Subcutaneous abdominal adipose tissue (tissue), 5 donors: Measurements from ENCODE around the gene IL23R.

Source experiments
- H3K27ac ChIP-seq: one replicate; pipeline ENCODE4 v1.7.0; 2013; ENCODE audit warnings: low read depth, mild to moderate bottlenecking, inconsistent platforms, low read length, moderate library complexity
- H3K27me3 ChIP-seq, 5 donors: one replicate each; pipeline ENCODE4 v1.7.0; 2013; ENCODE audit warnings: low read length in 5 of 5, inconsistent platforms in 1 of 5; ENCODE audit not compliant: control insufficient read depth in 5 of 5, insufficient read depth in 4 of 5
- H3K36me3 ChIP-seq, 5 donors: one replicate each; pipeline ENCODE4 v1.7.0; 2013; ENCODE audit warnings: low read length in 5 of 5; ENCODE audit not compliant: control insufficient read depth in 5 of 5, insufficient read depth in 5 of 5
- H3K4me1 ChIP-seq, 5 donors: one replicate each; pipeline ENCODE4 v1.7.0; 2013; ENCODE audit warnings: low read length in 5 of 5, mild to moderate bottlenecking in 3 of 5, moderate library complexity in 1 of 5; ENCODE audit not compliant: control insufficient read depth in 5 of 5, insufficient read depth in 5 of 5
- H3K4me3 ChIP-seq, 5 donors: one replicate each; pipeline ENCODE4 v1.7.0; 2013; ENCODE audit warnings: low read length in 5 of 5, low read depth in 1 of 5
- H3K9ac ChIP-seq, 5 donors: one replicate each; pipeline ENCODE4 v1.7.0; 2013; ENCODE audit warnings: low read length in 5 of 5, mild to moderate bottlenecking in 4 of 5, moderate library complexity in 3 of 5
- H3K9me3 ChIP-seq, 5 donors: one replicate each; pipeline ENCODE4 v1.7.0; 2013; ENCODE audit warnings: low read length in 5 of 5; ENCODE audit not compliant: control insufficient read depth in 5 of 5
- donor health status: healthy.
- donor health status: healthy.
- donor health status: healthy.
- donor health status: healthy.
- donor health status: healthy.

Gene IL23R, protein sequence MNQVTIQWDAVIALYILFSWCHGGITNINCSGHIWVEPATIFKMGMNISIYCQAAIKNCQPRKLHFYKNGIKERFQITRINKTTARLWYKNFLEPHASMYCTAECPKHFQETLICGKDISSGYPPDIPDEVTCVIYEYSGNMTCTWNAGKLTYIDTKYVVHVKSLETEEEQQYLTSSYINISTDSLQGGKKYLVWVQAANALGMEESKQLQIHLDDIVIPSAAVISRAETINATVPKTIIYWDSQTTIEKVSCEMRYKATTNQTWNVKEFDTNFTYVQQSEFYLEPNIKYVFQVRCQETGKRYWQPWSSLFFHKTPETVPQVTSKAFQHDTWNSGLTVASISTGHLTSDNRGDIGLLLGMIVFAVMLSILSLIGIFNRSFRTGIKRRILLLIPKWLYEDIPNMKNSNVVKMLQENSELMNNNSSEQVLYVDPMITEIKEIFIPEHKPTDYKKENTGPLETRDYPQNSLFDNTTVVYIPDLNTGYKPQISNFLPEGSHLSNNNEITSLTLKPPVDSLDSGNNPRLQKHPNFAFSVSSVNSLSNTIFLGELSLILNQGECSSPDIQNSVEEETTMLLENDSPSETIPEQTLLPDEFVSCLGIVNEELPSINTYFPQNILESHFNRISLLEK

DNA sequence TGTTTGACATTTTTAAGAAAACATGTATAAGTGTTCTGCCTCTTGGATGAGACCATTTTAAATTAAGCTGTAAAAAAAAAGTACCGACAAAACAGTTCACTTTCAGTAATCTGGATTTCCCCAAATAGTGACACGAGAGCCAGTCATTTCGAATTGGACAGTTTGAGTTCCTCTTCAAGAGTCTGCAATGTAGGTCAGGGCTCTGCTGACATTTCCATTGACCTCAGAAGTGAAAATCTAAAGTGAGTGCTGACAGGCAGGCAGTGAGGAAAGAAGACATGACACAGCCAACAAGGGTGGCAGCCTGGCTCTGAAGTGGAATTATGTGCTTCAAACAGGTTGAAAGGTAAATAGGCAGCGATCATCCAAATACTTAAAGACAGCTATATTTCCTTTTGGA lies at the start of gene IL23R:
TSS of gene IL23R (plus strand) at position 259 of the 400 bp plus-strand sequence. CDS start 1,667 bp downstream, outside the sequence.
- Histone ChIP-seq H3K27me3 (no peaks in the 10 kb centered on the region), H3K9ac (no peak within 1 kb of the TSS), H3K4me3 (no peak within 1 kb of the TSS), H3K27ac (no peak within 1 kb of the TSS), H3K9me3 (peaks cover 0 to 4% (median 0%) of the 10 kb centered on the region in 5 donors), H3K36me3 (no peaks in the 10 kb centered on the region), H3K4me1 (no peaks in the 10 kb centered on the region)

DNA sequence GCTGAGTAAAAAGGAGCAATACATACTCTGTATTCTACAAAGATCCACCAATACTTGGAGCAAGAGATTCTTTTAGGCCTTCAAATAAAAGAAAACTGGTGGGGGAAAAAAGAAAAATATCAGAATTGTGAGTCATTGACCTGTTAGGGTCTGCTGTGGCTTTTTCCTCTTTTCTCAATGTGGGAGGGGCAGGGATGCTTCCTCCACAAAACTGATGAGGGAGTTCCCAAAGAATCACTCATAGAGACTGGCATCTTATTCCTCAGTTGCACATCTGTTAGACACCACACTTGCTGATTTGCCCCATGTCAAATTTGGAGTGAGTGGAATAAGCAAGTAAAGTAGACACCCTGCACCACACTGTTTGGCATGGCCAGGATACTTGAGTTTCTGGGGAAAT lies 48.1 kb upstream of the IL23R start:
- Histone ChIP-seq H3K27me3 (no peaks in the 10 kb centered on the region), H3K4me1 (no peaks in the 10 kb centered on the region), H3K9me3 (no peaks in the 10 kb centered on the region), H3K9ac (no peak overlapping the region), H3K36me3 (no peaks in the 10 kb centered on the region), H3K4me3 (no peak overlapping the region), H3K27ac (no peak overlapping the region)

DNA sequence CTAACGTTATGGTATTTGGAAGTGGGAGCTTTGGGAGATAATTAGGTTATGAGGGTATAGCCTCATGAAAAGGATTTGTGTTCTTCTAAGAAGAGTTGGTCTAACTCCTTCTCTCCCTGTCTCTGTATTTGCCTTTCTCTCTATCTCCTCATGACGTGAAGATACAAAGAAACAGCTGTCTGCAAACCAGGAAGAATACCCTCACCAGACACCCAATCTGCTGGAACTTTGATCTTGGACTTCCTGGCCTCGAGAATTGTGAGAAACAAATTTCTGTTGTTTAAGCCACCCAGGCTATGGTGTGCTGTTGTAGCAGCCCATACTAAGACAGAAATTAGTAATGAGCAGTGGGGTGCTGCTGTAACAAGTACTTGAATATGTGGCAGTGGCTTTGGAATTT lies 47.6 kb upstream of the IL23R start:
- Histone ChIP-seq H3K27ac (no peak overlapping the region), H3K27me3 (no peaks in the 10 kb centered on the region), H3K4me3 (no peak overlapping the region), H3K9me3 (no peaks in the 10 kb centered on the region), H3K4me1 (no peaks in the 10 kb centered on the region), H3K9ac (no peak overlapping the region), H3K36me3 (no peaks in the 10 kb centered on the region)

DNA sequence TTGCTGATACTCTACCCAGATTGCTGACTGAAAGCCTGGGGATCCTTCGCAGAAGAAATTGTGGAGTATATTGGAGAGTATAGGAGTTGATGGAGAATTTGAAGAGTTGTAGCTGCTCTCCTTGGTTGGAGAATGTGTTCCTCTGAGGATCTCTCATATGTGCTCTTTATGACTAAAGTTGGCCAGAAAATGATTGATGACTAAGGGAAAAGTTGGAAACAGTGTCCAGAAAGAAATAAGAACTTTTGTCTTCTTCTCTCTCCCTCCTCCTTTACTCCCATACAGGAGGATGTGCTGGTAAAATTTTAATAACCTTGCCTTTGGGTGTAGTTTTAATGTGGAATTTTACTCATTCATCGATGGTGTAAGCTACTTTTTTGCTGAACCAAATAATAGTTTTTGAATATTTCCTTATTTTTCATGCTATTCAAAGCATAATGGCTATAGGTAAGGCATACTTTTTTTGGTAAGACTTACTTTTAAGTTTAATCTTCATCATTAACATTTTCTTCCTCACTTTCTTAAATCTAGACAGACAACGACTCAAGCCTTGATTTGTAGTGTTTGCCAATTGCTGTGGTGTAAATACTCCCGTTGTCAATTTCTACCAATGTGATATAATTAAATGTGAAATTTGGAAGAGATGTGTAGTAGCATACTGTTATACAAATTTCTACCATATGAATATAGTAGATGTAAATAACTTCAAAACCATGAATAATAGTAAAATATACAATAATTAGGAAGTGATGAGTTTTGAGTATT lies 45.2 kb upstream of the IL23R start:
- no peaks in the 10 kb centered on the region for H3K36me3 ChIP-seq
- no peak overlapping the region for H3K27ac ChIP-seq
- no peaks in the 10 kb centered on the region for H3K27me3 ChIP-seq
- H3K4me1 ChIP-seq: no peaks in the 10 kb centered on the region
- no peaks in the 10 kb centered on the region for H3K9me3 ChIP-seq
- no peak overlapping the region for H3K9ac ChIP-seq
- no peak overlapping the region for H3K4me3 ChIP-seq

DNA sequence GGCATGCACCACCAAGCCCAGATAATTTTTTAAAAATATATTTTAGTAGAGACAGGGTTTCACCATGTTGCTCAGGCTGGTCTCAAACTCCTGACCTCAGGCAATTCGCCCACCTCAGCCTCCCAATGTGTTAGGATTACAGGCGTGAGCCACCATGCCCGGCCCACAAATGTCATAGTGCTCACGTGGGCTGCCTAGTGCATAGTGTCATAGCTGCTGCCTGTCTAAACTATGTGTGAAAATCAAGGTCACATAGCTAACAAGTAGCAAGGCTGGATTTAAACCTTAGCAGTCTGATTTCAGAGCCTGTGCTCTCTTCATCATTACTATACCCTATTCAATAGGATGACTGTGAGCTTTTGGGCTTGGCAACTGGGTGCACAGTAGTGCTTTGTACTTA lies 41.8 kb upstream of the IL23R start:
- Histone ChIP-seq H3K9me3 (no peaks in the 10 kb centered on the region), H3K27ac (no peak overlapping the region), H3K9ac (no peak overlapping the region), H3K27me3 (no peaks in the 10 kb centered on the region), H3K4me1 (no peaks in the 10 kb centered on the region), H3K36me3 (no peaks in the 10 kb centered on the region), H3K4me3 (no peak overlapping the region)

DNA sequence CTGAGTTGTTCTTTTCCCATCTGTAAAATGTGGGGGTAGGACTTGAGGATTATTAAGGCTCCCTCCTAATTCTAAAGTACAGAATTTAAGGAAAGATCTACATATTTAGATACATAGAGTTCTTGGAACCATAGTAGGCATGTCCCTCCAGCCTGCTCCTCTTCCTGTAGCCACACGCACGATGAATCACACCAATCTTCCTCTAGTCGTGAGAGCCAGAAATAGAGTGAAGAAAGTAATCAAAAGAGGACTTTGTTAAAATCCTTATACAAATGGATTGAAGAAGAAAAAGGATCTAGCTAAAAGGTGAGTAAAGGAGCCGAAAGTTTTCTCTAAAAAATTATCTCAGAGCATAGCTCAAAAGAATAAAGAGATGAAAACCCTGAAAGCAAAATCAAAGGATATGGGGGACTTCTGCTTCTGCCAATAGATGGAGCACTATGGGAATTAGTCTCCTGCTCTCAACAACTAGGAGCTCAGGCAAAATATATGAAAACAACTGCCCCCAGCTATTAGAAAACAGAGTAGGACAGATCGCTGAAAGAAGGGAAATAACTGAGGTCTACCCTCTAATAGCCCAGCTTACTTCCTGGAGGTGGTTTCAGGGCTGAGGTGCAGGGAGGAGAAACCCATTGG lies 40.0 kb upstream of the IL23R start:
- Histone ChIP-seq H3K4me3 (no peak overlapping the region), H3K36me3 (no peaks in the 10 kb centered on the region), H3K4me1 (no peaks in the 10 kb centered on the region), H3K9ac (no peak overlapping the region), H3K9me3 (no peaks in the 10 kb centered on the region), H3K27me3 (no peaks in the 10 kb centered on the region), H3K27ac (no peak overlapping the region)

DNA sequence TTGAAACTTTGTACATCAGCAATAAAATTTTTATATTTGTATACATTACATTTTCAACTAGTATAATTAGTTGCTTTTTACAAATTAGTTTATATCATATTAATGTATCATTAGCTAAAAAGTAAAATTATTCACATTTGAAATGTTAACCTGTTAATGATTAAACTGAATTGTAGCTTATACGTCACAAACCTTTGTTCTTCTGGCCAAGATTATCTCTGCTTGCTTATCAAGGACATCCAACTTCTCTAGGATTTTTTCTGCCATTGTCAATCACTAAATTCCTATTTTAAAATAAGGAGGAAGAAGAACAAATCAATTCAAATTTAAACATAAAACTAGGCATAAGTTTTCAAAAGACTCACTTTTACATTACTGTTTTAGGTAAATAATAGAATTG lies 39.3 kb upstream of the IL23R start:
- Histone ChIP-seq H3K4me3 (no peak overlapping the region), H3K9me3 (no peaks in the 10 kb centered on the region), H3K27ac (no peak overlapping the region), H3K4me1 (no peaks in the 10 kb centered on the region), H3K27me3 (no peaks in the 10 kb centered on the region), H3K9ac (no peak overlapping the region), H3K36me3 (no peaks in the 10 kb centered on the region)

DNA sequence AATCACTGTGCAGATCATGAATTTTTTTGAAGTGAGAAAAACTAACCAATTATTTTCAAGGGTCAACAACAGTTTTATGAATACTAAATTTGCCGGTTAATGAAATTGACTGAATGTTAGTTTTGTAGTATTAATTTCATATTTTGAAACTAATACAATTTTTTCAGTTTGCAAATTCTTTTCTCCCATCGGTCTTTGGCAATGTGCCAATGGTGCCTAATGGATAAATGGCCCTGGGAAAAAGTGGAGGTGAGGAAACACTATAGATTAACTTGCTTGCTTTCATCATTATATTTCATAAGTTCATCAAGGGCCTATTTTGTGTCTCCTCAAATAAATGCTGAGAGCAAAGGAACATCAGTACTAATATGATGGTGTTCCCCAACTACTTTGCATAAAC lies 35.6 kb upstream of the IL23R start:
- no peak overlapping the region for H3K4me3 ChIP-seq

DNA sequence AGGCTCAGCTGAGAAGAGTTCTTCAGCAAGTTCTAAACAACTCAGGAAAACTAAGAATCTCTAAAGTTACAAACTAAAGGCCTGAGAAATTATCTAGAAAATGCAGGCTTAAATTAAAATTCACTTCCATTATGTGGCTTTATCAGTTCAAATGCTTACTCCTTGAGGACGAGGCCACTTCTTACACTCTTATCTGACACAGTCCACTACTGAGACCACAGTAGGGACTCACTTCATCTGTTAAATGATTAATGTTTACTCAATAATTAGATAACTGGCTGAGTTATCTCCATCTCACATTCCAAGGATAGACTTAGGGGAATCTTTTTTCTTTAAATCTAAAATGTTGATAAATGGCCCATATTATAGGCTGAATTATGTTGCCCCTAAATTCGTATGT lies 33.1 kb upstream of the IL23R start:
- no peaks in the 10 kb centered on the region for H3K36me3 ChIP-seq
- no peaks in the 10 kb centered on the region for H3K9me3 ChIP-seq
- H3K4me3 ChIP-seq: no peak overlapping the region
- H3K4me1 ChIP-seq: peaks cover 0 to 14% (median 11%) of the 10 kb centered on the region in 5 donors
- no peaks in the 10 kb centered on the region for H3K27me3 ChIP-seq
- H3K27ac ChIP-seq: no peak overlapping the region
- no peak overlapping the region for H3K9ac ChIP-seq

More for the DNA sequence above, 35.6 kb upstream of the IL23R start:
- Histone ChIP-seq H3K27ac (no peak overlapping the region), H3K27me3 (no peaks in the 10 kb centered on the region), H3K4me1 (peaks cover 0 to 13% (median 11%) of the 10 kb centered on the region in 5 donors), H3K36me3 (no peaks in the 10 kb centered on the region), H3K9me3 (no peaks in the 10 kb centered on the region), H3K9ac (no peak overlapping the region)
